ENCODE results near the gene ETDA.

- TF ChIP-seq, protein P1, sequence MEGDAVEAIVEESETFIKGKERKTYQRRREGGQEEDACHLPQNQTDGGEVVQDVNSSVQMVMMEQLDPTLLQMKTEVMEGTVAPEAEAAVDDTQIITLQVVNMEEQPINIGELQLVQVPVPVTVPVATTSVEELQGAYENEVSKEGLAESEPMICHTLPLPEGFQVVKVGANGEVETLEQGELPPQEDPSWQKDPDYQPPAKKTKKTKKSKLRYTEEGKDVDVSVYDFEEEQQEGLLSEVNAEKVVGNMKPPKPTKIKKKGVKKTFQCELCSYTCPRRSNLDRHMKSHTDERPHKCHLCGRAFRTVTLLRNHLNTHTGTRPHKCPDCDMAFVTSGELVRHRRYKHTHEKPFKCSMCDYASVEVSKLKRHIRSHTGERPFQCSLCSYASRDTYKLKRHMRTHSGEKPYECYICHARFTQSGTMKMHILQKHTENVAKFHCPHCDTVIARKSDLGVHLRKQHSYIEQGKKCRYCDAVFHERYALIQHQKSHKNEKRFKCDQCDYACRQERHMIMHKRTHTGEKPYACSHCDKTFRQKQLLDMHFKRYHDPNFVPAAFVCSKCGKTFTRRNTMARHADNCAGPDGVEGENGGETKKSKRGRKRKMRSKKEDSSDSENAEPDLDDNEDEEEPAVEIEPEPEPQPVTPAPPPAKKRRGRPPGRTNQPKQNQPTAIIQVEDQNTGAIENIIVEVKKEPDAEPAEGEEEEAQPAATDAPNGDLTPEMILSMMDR (IDR thresholded peaks at IDR 0.05 in 4 of 5, conservative IDR thresholded peaks at IDR 0.05 in 1 of 5), result no peak
- no peak for TF ChIP-seq POLR2A (IDR thresholded peaks at IDR 0.05)
Observed at GRCh38 chrX:135257469-135257868, 5.6 kb downstream of the ETDA start.

Measured in gastrocnemius medialis (tissue), 4 donors.